HG03565 (cell line): ENCODE results near the gene LRP10.
A peak's percentile ranks its signal among the peaks of the same experiment; 100 is the strongest.
"Not testable (repeated sequence)": the region's sequence is repeated elsewhere in the genome, so short reads cannot be mapped to it uniquely, and the experiment has no call there.

ENCODE experiments used
- ATAC-seq: cut with Tn5 transposase; IDR thresholded peaks from one replicate; pipeline ENCODE4 v1.9.1; 2021; ENCODE audit warnings: mild to moderate bottlenecking, moderate library complexity; ENCODE audit not compliant: unreplicated experiment

The LRP10 gene

DNA sequence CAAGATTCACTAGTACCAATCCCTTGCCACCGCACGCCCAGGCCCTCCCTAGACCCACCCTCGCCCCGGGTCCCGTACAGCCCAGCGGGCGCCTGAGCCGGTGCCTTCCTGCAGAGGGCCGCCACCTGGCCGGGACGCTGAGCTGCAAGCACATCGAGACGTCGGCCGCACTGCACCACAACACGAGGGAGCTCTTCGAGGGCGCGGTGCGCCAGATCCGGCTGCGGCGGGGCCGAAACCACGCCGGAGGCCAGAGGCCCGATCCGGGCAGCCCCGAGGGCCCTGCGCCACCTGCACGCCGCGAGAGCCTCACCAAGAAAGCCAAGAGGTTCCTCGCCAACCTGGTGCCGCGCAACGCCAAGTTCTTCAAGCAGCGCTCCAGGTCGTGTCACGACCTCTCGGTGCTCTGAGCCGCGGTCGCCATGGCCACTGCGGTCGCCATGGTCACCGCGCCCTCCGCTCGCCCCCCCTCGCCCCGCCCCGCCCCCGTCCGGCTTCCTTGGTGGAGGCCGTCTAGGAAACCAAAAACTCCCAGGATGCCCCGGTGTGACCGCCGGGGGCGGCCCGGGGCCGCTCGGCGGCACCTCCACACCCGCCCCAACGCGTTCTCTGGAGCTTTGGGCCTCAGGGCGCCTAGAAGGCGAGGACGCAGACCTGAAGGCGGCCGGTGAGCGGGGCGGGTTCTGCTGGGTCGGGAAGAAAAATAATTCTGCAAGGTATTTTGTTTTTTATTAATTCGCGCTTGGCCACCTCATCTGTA lies 15.1 kb downstream of the LRP10 start:
- ATAC-seq = peak; percentile 37

GRCh38 chr14:22887260-22887989 lies 15.9 kb downstream of the LRP10 start:
- peak; percentile 27 for ATAC-seq

DNA sequence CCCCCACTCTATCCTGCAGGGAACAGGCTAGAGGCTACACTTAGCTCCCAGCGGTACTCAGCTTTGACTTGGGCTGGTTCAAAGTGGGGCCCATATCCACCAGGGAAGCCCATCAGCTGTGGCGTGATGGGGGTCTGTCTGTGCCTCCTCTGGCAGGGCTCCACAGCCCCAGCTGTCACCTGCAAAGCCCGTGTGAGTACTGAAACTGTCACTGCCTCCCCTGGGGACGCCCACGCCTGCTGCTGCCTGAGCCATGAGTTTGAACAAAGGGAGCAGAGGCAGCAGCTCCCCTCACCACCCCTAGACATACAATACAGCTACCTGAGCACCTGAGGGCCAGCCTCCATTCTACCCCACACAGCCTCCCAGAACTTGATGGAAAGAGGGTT lies 16.4 kb downstream of the LRP10 start:
- peak; percentile 38 for ATAC-seq

DNA sequence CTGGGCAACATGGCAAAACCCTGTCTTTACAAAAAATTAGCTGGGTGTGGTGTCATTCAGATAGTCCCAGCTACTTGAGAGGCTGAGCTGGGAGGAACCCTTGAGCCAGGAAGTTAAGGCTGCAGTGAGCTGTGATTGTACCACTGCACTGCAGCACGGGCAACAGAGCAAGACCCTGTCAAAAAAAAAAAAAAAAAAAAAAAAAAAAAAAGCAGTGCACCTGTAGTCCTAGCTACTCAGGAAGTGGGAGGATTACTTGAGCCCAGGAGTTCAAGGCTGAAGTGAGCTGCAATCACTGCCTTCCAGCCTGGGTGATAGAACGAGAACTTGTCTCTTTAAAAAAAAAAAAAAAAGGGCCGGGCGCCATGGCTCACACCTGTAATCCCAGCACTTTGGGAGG lies 17.1 kb downstream of the LRP10 start:
- no peak for ATAC-seq

GRCh38 chr14:22890416-22890815 lies 18.9 kb downstream of the LRP10 start:
- ATAC-seq = no peak

DNA sequence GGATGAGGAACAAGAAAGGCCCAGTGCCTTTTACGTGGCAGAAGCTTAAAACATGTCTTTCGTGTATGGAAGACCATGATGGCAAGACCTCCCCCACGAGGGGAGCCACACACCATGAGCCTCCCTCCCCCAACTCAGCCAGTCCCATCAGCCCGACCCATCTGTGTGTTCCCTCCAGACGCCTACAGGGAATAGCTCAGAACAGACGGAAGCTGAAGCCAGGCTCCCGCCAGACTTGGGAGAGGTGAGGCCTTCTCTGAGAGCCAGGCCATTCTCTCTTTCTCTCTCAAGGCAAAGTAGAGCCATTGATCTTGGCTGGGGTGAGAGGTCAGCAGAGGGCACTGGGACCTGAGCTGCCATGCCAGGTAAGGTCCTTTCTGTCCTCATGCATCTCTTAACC lies 20.9 kb downstream of the LRP10 start:
- no peak for ATAC-seq

DNA sequence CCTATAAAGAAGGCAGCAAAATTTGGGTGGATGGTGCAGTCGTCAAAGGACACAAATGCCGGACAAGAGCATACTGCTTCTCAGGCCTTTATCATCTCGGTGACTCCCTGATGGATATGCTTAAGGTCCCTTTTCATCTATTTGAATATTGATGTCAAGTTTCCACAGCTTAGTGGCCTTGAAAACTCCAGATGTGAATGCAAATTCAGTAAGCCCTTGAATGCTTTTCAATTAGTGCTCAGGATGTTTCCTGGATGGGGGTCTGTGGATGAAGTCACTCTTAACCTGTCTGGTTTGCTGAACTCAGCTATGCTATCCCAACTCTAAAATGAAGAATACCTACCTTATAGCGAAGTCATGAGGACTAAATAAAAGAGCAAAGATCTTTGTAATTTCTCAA lies 22.2 kb downstream of the LRP10 start:
- no peak for ATAC-seq

- ATAC-seq = no peak
These were observed 23.9 kb downstream of the LRP10 start for GRCh38 chr14:22895402-22895801.

DNA sequence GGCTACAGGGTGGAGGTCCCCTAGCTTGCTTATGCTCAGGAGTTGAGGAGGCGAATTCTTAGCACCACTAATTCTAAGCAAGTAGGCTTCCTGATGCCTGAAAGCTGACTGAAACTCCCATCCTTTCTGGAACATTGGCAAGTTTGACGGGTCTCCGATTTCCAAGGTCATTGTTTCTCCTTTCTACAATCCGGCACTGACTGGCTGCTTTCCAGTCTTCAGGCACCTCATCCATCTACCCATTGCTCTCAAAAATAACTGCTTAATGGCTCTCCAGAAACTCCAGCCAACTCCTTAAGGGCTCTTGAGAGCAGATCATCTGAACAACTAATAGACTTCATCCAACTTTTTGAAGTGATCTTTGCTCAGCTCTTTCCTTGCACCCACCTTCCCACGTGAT lies 24.8 kb downstream of the LRP10 start:
- ATAC-seq = no peak

GRCh38 chr14:22896760-22897159 lies 25.2 kb downstream of the LRP10 start:
- no peak for ATAC-seq

- no peak for ATAC-seq
These were observed 25.8 kb downstream of the LRP10 start for GRCh38 chr14:22897357-22897756.

- ATAC-seq = no peak
These were observed 27.0 kb downstream of the LRP10 start for GRCh38 chr14:22898302-22899090.

DNA sequence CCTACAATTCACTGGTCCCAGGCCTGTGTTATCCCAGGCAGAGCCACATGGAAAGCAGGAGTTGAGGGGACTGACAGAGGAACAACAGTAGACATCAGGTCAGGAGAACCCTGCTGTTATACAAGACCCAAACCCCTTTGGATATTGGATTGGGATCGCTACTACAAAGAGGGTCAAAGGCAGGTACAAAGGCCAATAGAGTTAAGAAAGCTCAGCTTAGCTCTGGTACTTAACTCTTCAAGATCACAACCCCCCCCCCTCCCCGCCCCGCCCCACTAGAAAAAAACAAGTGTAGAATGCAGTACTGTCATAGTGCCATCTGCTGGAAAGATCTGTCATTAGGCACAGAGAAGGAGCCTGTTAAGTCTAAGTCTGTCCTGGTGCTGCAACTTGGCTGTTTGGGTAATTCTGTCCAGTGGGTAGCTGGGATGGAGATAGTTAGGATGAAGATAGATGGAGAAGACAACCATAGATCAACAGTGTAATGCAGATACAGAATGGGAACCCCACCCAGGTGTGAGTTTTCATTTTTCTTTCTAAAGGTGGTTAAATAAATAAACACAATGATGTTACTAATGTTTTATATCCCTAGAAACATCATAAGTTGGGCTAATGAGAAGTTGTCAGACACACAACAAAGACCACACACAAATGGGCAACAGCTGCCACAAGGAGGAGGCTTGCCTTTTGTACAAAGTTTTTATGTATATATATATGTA lies 28.7 kb downstream of the LRP10 start:
- no peak for ATAC-seq

DNA sequence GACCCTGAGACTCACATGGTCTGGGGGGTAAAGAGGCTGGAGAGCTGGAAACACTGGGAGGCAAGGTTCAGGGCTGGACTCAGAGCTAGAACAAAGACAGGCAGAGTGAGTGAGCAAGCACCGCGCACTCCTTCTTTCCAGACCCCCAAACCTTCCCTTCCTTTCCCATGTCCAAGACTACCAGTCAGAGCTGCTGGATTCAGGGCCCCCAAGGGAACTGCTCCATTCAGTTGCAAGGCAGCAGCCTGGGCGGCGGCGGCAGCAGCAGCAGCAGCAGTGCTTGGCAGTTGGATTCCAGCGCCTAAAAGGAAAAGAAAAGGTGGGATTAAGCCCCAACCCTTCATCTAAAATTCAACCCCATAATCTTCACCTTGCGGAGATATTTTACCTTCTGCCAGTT lies 30.3 kb downstream of the LRP10 start:
- ATAC-seq = no peak

DNA sequence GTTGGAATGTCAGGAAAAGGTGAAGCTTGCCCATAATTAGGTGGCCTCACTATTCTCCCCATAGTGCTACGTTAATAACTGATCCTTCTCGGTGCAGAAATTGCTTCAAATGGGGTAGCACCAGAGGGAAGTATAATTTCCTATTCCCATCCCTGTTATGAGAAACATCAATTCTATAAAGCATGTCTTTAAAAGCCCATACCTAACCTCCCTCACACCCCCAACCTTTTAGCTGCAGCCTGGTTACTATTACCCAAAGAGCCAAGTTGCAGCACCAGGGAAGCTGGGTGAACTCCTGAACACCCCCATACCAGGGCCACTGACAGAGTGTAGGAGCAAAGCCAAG lies 32.2 kb downstream of the LRP10 start:
- no peak for ATAC-seq

DNA sequence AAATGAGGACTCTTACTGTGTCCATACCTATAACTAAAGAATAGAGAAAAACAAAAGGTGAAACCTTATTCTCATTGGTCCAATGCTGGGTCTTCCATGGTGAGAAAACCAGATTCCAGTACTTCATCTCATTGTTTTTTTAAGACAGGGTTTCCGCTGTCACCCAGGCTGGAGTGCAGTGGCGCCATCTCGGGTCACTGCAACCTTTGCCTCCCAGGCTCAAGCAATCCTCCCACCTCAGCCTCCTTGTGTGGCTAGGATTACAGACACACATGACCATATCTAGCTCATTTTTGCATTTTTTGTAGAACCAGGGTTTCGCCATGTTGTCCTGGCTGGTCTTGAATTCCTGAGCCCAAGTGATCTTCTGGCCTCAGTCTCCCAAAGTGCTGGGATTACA lies 34.1 kb downstream of the LRP10 start:
- no peak for ATAC-seq

DNA sequence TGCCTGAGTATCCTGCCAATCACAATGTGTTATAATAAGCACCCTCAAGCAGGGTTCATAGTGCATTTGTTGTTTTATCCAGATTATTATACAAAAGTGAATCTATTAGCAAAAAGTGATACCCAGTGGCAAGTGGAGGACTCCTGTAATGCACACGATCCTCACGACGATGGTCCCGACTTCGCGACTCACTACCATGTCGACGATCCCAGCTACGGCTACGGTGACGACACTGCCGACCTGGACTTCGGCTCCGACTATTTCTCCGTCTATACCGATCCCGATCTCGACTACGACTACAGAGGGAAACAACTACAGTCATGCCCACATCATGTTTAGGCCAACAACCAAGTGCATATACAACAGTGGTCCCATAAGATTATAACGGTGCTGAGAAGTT lies 34.5 kb downstream of the LRP10 start:
- no peak for ATAC-seq

- no peak for ATAC-seq
These were observed 35.9 kb downstream of the LRP10 start for GRCh38 chr14:22907429-22907828.

DNA sequence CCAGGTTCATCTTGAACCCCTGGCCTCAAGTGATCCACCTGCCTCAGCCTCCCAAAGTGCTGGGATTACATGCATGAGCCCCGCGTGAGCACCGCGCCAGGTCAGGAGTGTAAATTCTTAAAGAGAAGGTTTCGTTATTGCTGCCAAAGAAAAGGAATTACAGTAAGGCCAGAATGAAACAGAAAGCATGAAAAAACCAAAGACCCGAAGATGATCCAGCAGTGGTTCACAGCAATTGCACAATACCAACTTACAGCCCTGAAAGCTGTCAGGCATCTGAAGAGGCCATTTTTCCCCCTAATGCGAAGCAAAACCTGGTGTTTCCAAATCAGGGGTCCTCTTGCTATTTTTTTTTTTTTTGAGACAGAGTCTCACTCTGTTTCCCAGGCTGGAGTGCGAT lies 37.1 kb downstream of the LRP10 start:
- ATAC-seq = no peak

GRCh38 chr14:22910916-22911315 lies 39.4 kb downstream of the LRP10 start:
- no peak for ATAC-seq

- not testable (repeated sequence) for ATAC-seq
These were observed 43.3 kb downstream of the LRP10 start for GRCh38 chr14:22914836-22915235.
